Anterior cingulate cortex (tissue), 58 donors: ENCODE results near the gene CCL11.
"Not testable (repeated sequence)": the region's sequence is repeated elsewhere in the genome, so short reads cannot be mapped to it uniquely, and the experiment has no call there.

Experiments used
- DNase-seq, 58 donors: peaks; one replicate each; lab custom pipeline; 2025; lab: John Stamatoyannopoulos, UW

The CCL11 gene

DNA sequence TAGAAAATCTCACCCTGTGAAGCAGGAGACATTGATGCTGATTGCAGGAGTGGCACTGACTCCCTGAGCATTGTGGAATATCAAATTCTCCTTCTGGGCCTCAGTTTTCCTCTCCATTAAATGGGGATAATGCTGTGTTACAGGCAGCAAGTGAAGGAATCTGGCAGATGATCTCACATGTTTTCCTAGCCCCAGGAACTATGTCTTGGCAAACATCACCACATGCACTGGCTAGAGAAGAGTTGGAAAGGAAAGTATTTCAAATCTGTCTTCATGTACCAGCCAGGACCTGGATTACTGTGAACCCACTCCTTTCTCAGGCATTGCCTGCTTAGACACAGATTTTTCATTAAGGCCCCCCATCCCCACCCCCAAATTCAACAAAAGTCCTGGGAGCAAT, 20.1 kb downstream of the CCL11 start:
- no peak for DNase-seq

- peak in 2 of 58 donors; percentile 0 for DNase-seq
Observed at GRCh38 chr17:34306466-34306865, 20.9 kb downstream of the CCL11 start.

- no peak for DNase-seq
Observed at GRCh38 chr17:34307110-34307509, 21.6 kb downstream of the CCL11 start.

GRCh38 chr17:34308371-34308770, 22.8 kb downstream of the CCL11 start:
- DNase-seq, result no peak

GRCh38 chr17:34311291-34311690, 25.7 kb downstream of the CCL11 start:
- DNase-seq, result no peak

DNA sequence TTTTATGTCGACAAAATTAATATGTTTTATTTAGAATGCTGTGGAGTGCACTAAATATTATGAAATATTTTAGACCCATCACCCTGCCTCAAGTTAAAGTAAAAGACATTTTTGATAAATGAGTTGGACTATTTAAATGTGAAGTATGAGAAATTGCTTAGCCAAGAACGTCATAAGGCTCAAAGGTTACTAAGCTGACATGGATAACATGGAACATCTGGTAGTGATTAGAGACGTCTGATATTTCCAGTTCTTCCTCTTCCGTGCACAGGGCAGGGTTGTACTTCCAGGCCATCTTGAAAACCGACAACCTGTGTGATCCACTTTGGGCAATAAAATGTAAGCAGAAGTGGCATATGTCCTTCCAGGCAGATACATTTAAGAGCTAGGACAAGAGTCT, 26.5 kb downstream of the CCL11 start:
- no peak for DNase-seq

DNA sequence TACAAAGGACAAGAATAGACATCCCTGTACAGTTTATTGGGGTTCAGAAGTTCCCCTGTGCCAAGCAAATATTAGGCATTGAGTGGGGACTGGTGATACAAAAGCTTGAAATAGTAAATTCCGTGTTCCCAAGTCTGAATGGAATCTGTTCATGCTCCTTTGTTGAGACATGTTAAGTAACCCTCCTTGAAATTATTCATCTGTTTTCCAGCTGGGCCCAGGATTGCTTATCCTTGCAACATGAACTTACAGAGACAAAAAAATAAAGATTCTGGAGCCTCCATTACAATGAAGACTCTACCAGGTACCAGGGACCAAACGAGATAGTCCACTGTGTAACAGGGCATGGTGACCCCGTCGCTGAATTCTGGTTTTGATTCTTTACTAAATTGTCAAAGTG, 27.6 kb downstream of the CCL11 start:
- no peak for DNase-seq

GRCh38 chr17:34314279-34314678, 28.7 kb downstream of the CCL11 start:
- peak in 1 of 58 donors; percentile 4 for DNase-seq

GRCh38 chr17:34318474-34318873, 32.9 kb downstream of the CCL11 start:
- DNase-seq, result no peak

- no peak for DNase-seq
Observed at GRCh38 chr17:34319039-34319483, 33.5 kb downstream of the CCL11 start, which contains the start of gene CCL8. TSS of gene CCL8 (plus strand) at chr17:34319435. CDS start at chr17:34319502, 67 bp downstream.

DNA sequence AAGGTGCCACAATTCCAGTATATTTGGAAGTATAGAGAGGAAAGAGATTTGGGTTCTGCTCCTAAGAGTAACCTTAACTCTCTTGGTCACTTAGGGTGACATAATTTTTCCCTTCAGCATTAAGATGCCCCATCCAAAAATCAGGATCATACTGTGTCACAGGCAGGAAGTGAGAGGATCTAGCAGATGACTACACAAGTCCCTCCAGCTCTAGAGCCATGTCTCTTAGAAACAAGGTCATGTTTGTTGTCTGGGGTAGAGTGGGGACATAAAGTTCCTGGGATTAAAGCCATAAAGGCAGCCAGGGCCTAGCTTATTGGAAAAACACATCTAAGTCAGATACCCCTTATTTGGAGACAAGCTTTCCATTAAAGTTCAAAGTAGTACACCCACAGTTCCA, 36.4 kb downstream of the CCL11 start:
- DNase-seq, result no peak

- DNase-seq, result not testable (repeated sequence)
Observed at GRCh38 chr17:34327580-34327979, 42.0 kb downstream of the CCL11 start.

DNA sequence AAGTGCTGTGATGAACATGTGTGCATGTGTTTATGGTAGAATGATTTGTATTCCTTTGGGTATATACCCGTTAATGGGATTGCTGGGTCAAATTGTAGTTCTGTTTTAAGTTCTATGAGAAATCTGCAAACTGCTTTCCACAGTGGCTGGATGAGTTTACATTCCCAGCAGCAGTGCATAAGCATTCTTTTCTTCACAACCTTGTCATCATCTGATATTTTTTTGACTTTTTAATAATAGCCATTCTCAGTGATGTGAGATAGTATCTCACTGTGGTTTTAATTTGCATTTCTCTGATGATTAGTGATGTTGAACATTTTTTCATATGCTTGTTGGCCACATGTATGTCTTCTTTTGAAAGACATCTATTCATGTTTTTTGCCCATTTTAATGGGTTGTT, 52.2 kb downstream of the CCL11 start:
- no peak for DNase-seq
